GM12875 (cell line): Measurements from ENCODE around the gene PAK2.

ENCODE experiments used
- H3K4me3 ChIP-seq: one replicate; pipeline ENCODE4 v1.5.1; 2011; ENCODE audit warnings: low read depth, low read length, control low read depth
- CTCF ChIP-seq: IDR thresholded peaks from 2 replicates; pipeline ENCODE4 v1.5.1; 2011; ENCODE audit warnings: low read depth, mild to moderate bottlenecking, control low read depth, inconsistent platforms, low read length, moderate library complexity, borderline replicate concordance; ENCODE audit not compliant: insufficient read depth

Gene PAK2

DNA sequence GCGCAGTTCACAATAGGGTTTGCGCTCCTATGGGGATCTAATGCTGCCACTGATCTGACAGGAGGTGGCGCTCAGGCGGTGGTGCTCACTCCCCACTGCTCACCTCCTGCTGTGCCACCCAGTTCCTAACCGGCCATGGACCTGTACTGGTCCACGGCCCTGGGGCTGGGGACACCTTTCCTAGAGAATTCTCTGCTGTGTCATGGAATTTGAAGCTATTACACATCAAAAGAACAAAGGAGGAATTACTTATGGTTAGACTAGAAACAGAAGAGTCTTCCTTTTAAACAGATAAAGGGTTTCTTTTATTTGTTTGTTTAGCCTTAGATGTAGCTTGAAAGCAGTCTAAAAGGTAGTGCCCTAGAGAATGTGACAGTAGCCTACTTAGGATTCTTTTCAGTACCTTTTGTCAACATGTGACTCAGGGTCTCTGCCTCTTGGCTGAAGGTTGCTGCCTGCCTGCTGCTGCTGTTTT is 50.3 kb downstream of the PAK2 start:
- no peak for TF ChIP-seq CTCF
- H3K4me3 ChIP-seq: no peak overlapping the region

GRCh38 chr3:196790636-196791035 is 51.0 kb downstream of the PAK2 start:
- no peak overlapping the region for H3K4me3 ChIP-seq
- TF ChIP-seq CTCF: no peak

DNA sequence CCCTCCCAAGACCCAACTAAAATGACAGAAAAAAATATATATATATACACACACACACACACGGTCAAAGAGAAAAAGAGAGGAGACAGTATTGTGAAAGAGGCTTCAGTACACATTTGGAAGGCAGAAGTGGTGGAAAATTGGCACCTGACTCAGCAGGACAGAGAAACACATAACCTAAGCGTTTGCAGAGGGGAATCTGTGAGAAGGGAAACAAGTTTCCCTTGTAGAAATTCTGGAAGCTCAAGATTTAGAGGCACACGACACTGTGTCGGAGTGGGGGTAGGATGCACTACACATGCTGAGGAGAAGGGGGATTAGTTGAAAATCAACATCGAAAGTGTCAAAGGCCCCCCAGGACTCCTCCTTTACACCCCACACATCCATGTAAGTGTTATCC is 53.1 kb downstream of the PAK2 start:
- no peak overlapping the region for H3K4me3 ChIP-seq
- TF ChIP-seq CTCF: no peak

- H3K4me3 ChIP-seq: no peak overlapping the region
- no peak for TF ChIP-seq CTCF
These were observed 53.6 kb downstream of the PAK2 start for GRCh38 chr3:196793246-196793645.

- no peak for TF ChIP-seq CTCF
- H3K4me3 ChIP-seq: no peak overlapping the region
These were observed 54.8 kb downstream of the PAK2 start for GRCh38 chr3:196794467-196794866.

- H3K4me3 ChIP-seq: no peak overlapping the region
- no peak for TF ChIP-seq CTCF
These were observed 56.7 kb downstream of the PAK2 start for GRCh38 chr3:196796317-196796716.

- H3K4me3 ChIP-seq: no peak overlapping the region
- TF ChIP-seq CTCF: no peak
These were observed 61.2 kb downstream of the PAK2 start for GRCh38 chr3:196800742-196801434.
